Inflammatory macrophage treated with lipopolysaccharide for 4 hours (primary cell): Measurements from ENCODE around the gene THADA.

Experiments used
- DNase-seq: peaks from one replicate; pipeline ENCODE4 v3.0.0-alpha.2; 2020

Gene THADA

GRCh38 chr2:43345872-43346271 lies 250.0 kb downstream of the THADA start:
- no peak for DNase-seq

GRCh38 chr2:43345391-43345813 lies 250.4 kb downstream of the THADA start:
- no peak for DNase-seq

GRCh38 chr2:43344868-43345373 lies 250.9 kb downstream of the THADA start:
- DNase-seq, result no peak

GRCh38 chr2:43343573-43344304 lies 252.1 kb downstream of the THADA start:
- DNase-seq, result no peak

GRCh38 chr2:43341959-43342757 lies 253.7 kb downstream of the THADA start:
- no peak for DNase-seq

- no peak for DNase-seq
These were observed 254.9 kb downstream of the THADA start for GRCh38 chr2:43340945-43341356.

GRCh38 chr2:43340066-43340465 lies 255.8 kb downstream of the THADA start:
- DNase-seq, result no peak

GRCh38 chr2:43333656-43334144 lies 262.1 kb downstream of the THADA start:
- peak; percentile 90 for DNase-seq

- peak; percentile 61 for DNase-seq
These were observed 262.7 kb downstream of the THADA start for GRCh38 chr2:43333101-43333655.

GRCh38 chr2:43332653-43333052 lies 263.2 kb downstream of the THADA start:
- peak; percentile 6 for DNase-seq

GRCh38 chr2:43331422-43331821 lies 264.4 kb downstream of the THADA start:
- peak; percentile 59 for DNase-seq

GRCh38 chr2:43329637-43330036 lies 266.2 kb downstream of the THADA start:
- no peak for DNase-seq

GRCh38 chr2:43328832-43329231 lies 267.0 kb downstream of the THADA start:
- DNase-seq, result no peak

GRCh38 chr2:43328133-43328532 lies 267.7 kb downstream of the THADA start:
- DNase-seq, result no peak

- DNase-seq, result no peak
These were observed 268.7 kb downstream of the THADA start for GRCh38 chr2:43327119-43327518.

- DNase-seq, result peak; percentile 24
These were observed 269.6 kb downstream of the THADA start for GRCh38 chr2:43326101-43326825.

GRCh38 chr2:43325107-43325811 lies 270.6 kb downstream of the THADA start:
- DNase-seq, result no peak

- DNase-seq, result no peak
These were observed 271.4 kb downstream of the THADA start for GRCh38 chr2:43324259-43325106.

GRCh38 chr2:43323857-43324256 lies 272.0 kb downstream of the THADA start:
- DNase-seq, result no peak

GRCh38 chr2:43321446-43321845 lies 274.4 kb downstream of the THADA start:
- DNase-seq, result no peak

GRCh38 chr2:43319541-43319940 lies 276.3 kb downstream of the THADA start:
- no peak for DNase-seq
